BLaER1 treated with 17β-estradiol and CSF1 and Interleukin-3, amounts not matched to agents 10 nM and 100 nM (cell line): ENCODE data around the gene CTIF.

Experiments
- H3K27ac ChIP-seq, 11 experiments: shearing (Covaris generic); formaldehyde crosslinking; 2 replicates each; pipeline ENCODE4 v1.8.1; 2022
- H3K27me3 ChIP-seq, 11 experiments: shearing (Covaris generic); formaldehyde crosslinking; 2 replicates each; pipeline ENCODE4 v1.8.1; 2022
- H3K36me3 ChIP-seq, 11 experiments: shearing (Covaris generic); formaldehyde crosslinking; 2 replicates each; pipeline ENCODE4 v1.8.1; 2022
- H3K4me1 ChIP-seq, 10 experiments: shearing (Covaris generic); formaldehyde crosslinking; 2 replicates each; pipeline ENCODE4 v1.8.1; 2022
- H3K4me2 ChIP-seq, 11 experiments: shearing (Covaris generic); formaldehyde crosslinking; 2 replicates each; pipeline ENCODE4 v1.8.1; 2022
- H3K4me3 ChIP-seq, 10 experiments: shearing (Covaris generic); formaldehyde crosslinking; 2 replicates each; pipeline ENCODE4 v1.8.1; 2022
- H3K9ac ChIP-seq, 11 experiments: shearing (Covaris generic); formaldehyde crosslinking; 2 replicates each; pipeline ENCODE4 v1.8.1; 2022
- H3K9me3 ChIP-seq, 11 experiments: shearing (Covaris generic); formaldehyde crosslinking; replicated peaks in 1 of 11; 2 replicates each; pipeline ENCODE4 v1.8.1; 2022
- H4K20me1 ChIP-seq, 11 experiments: shearing (Covaris generic); formaldehyde crosslinking; 2 replicates each; pipeline ENCODE4 v1.8.1; 2022
- Cebpa-rat ChIP-seq, 11 experiments: shearing (Covaris generic); IDR thresholded peaks; 2 replicates each; pipeline ENCODE4 v1.8.1; 2022

Gene CTIF

DNA sequence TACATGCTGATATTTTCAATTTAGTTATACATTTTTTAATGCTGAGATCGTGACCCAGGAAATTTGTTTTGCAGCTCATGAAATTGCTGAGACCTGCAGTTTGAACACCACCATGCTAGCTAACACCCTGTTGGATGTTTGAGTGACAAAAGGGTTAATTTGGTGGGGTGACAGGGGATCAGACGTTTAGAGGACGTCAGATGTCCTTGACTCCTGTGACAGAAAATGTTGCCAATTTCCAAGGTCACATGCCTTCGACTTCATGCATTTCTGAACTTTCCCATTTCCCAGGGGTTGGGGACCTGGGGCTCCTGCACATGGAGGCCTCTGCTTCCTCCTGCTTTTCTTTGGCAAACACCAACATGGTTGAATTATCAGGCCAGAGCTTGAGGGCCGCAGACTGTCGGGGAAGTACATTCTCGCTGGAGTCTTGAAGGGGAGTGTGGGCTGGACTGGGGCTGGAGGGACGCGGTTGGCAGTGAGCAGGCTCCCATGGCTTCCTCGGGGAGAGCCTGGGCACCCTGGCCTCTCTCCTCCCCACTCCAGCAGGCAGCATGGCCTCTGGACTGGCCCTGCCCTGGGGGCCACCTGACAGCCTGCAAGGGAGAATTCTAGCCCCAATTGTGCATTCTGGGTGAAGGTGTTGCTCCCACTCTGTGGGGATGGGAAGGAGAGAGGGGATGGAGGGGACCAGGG, 73.1 kb downstream of the CTIF start:
- TF ChIP-seq Cebpa-rat (IDR thresholded peaks at IDR 0.05), result no peak
- Histone ChIP-seq H4K20me1 (peaks cover 18 to 97% (median 86%) of the 10 kb centered on the region in 11 experiments; a peak in 20 of 22 replicates), H3K27me3 (no peaks in the 10 kb centered on the region), H3K4me1 (peaks cover 0 to 13% (median 0%) of the 10 kb centered on the region in 10 experiments; a peak in 3 of 20 replicates), H3K27ac (no peak overlapping the region), H3K9ac (no peak overlapping the region), H3K4me3 (no peak overlapping the region), H3K9me3 (no peaks in the 10 kb centered on the region), H3K4me2 (no peak overlapping the region), H3K36me3 (peaks cover 0 to 10% (median 0%) of the 10 kb centered on the region in 11 experiments; a peak in 1 of 22 replicates)

DNA sequence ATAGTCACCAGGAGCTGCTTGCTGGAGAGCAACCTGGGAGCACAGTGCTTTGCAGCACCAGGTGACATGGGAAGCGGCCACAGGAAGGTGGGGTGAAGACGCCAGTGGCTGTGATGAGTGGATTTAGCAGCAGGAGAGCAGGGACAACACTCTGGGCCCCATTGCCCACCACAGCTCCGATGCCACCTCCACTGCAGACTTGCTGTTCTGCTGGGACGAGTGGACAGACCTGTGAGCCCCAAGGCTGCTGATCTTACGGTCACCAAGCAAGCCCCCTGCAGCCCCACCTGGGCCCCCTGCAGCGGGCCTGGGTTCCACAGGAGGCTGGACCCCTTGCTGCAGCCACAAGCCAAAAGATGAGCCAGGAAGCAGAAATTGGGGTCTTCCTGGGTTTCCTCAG, 73.7 kb downstream of the CTIF start:
- Histone ChIP-seq H4K20me1 (peaks cover 21 to 97% (median 86%) of the 10 kb centered on the region in 11 experiments; a peak in 20 of 22 replicates), H3K36me3 (peaks cover 0 to 10% (median 0%) of the 10 kb centered on the region in 11 experiments; a peak in 1 of 22 replicates), H3K4me1 (peaks cover 0 to 11% (median 0%) of the 10 kb centered on the region in 10 experiments; a peak in 3 of 20 replicates), H3K9me3 (no peaks in the 10 kb centered on the region), H3K4me2 (no peak overlapping the region), H3K4me3 (no peak overlapping the region), H3K27ac (no peak overlapping the region), H3K9ac (no peak overlapping the region), H3K27me3 (no peaks in the 10 kb centered on the region)
- TF ChIP-seq Cebpa-rat (IDR thresholded peaks at IDR 0.05), result no peak

DNA sequence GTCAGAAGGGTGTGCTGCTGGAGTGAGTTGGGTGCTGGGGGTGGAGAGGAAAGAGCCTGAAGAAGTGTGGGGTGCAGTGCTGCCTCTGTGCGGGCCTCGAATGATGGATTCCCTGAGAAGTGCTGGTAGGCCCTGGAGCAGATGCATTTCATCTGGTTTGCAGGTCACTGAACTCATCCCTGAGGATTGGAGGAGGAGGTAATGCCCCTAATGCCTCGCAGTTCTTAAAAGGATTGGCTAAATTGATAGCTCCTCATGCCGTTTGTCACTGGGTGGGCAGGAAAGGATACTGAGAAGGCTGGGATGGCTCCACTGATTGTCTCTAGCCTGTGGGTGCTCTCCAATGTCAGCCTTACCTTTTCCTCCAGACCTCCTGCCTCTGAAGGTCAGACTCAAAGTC, 74.1 kb downstream of the CTIF start:
- H4K20me1 ChIP-seq, result peaks cover 21 to 97% (median 86%) of the 10 kb centered on the region in 11 experiments; a peak in 20 of 22 replicates
- H3K4me3 ChIP-seq, result no peak overlapping the region
- H3K4me2 ChIP-seq, result no peak overlapping the region
- no peak overlapping the region for H3K27ac ChIP-seq
- no peaks in the 10 kb centered on the region for H3K9me3 ChIP-seq
- no peaks in the 10 kb centered on the region for H3K27me3 ChIP-seq
- no peak for TF ChIP-seq Cebpa-rat (IDR thresholded peaks at IDR 0.05)
- H3K4me1 ChIP-seq, result peaks cover 0 to 11% (median 0%) of the 10 kb centered on the region in 10 experiments; a peak in 3 of 20 replicates
- H3K9ac ChIP-seq, result no peak overlapping the region
- peaks cover 0 to 10% (median 0%) of the 10 kb centered on the region in 11 experiments; a peak in 1 of 22 replicates for H3K36me3 ChIP-seq

DNA sequence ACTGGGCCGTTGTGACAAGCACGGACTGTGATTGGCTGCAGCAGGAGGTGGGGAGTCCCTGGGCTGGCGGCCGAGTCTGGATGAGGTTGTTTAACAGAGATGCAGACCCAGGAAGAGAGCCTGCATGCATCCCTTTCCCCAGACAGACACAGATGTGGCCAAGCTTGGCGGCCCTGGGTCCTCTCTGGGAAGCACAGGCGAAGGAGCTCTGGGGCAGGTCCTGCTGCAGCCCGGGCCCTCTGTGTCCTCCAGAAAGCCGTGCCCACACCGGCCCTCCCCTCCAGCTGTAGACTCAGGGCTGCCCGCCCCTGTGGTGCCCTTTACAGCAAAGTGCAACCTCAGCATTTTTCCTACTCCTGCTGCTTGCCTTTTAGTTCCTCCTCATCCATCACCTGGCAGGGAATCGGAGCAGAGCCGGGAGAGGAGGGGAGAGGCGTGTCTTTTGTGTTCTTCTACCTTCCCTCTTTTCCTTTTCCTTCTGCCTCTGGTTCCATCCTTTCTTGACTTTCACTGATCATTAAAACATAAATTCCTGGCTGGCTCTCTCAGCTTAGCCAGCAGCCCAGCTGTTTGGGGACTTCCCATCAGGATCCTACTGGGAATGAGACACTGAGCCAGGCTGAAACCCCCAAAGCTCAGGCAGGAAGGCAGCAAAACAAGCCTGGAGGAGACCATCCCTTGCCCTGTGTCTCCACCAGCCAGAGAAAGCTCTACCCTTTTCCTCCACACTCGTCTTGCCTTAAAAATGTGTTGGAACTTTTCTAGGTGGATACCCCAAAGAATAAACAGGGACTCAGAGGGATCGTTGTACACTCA, 75.0 kb downstream of the CTIF start:
- Histone ChIP-seq H3K9ac (no peak overlapping the region), H3K27me3 (no peaks in the 10 kb centered on the region), H3K9me3 (no peaks in the 10 kb centered on the region), H4K20me1 (peaks cover 25 to 96% (median 87%) of the 10 kb centered on the region in 11 experiments; a peak in 20 of 22 replicates), H3K4me3 (no peak overlapping the region), H3K4me2 (no peak overlapping the region), H3K36me3 (peaks cover 0 to 10% (median 0%) of the 10 kb centered on the region in 11 experiments; a peak in 2 of 22 replicates), H3K27ac (no peak overlapping the region), H3K4me1 (peaks cover 0 to 6% (median 0%) of the 10 kb centered on the region in 10 experiments; a peak in 1 of 20 replicates)
- TF ChIP-seq Cebpa-rat (IDR thresholded peaks at IDR 0.05), result no peak

DNA sequence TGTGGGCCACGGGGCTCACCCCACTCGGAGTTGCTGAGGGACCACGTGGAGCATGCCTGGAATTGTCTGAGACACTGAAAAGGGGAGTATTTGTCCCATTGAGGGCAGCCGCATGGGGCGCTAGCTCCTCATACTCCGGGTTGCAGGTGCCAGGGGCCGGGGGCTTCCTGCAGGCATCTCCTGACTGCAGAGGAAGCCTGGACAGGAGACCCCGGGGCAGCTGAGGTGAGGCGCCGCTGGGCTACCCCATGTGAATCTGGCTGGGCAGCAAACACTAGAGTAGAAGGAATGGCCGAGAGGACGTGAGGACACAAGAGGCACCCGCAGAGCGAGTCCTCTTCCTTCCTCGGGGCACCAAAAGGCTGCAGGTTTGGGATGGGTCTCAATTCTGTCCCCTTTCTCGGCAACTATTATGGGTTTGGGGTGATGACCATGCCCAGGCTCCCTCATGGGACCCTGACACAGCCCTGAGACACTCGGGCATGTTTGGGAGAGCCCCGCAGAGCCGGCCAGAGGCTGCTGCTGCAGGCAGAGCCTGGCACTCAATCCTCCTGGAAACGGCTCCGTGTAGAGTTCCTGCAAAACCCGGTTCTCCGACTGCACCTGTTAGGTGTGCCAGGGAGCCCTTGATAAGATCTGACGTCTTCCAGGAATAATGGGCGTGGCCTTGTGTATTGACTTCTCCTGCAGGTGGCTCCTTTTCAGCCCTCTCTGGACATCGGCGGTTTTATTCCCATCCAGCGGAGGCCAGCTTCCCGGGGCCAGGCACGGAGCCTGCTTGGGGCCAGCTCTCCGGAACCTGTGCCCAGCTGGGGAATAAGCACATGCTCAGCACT, 77.0 kb downstream of the CTIF start:
- H3K4me1 ChIP-seq, result 0 out of 20 replicates have a peak, but pooled peaks cover 0 to 4% (median 0%) of the 10 kb centered on the region in 10 experiments
- no peak for TF ChIP-seq Cebpa-rat (IDR thresholded peaks at IDR 0.05)

DNA sequence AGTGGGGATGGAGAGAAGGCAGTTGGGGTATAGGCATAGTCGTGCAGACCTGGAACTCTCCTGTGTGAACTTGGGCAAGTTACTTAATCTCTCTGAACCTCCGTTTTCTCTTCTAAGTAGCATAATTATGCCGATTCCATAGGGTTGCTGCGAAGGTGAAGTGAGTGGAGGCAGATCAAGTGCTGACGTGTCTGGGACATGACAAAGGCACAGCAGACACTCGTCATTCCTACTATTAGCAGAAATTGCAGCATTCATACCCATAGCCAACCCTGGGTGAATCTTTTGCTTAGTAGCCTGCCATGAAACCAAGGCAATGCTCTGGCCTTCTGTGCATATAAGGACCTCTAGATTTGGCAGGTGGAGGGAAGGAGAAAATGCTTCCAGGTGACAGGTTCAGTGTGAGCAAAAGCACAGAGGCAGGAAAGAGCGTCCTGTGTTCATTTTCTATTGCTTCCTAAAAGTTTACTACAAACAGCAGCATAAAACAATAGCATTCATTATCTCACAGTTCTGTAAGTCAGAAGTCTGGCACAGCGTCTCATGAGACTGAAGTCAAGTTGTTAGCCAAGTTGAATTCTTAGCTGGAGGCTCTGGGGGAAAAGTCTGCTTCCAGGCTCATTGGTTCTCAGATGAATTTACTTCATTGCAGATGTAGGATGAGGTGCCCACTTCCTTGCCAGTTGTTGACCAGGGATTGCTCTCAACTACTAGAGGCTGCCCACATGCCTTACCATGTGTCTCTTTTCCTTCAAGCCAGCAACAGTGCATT, 77.8 kb downstream of the CTIF start:
- peaks cover 0 to 30% (median 10%) of the 10 kb centered on the region in 11 experiments; a peak in 9 of 22 replicates for H3K36me3 ChIP-seq
- no peak overlapping the region for H3K4me2 ChIP-seq
- H3K27me3 ChIP-seq, result no peaks in the 10 kb centered on the region
- TF ChIP-seq Cebpa-rat (IDR thresholded peaks at IDR 0.05), result no peak
- peaks cover 0 to 8% (median 4%) of the 10 kb centered on the region in 10 experiments; a peak in 12 of 20 replicates for H3K4me1 ChIP-seq
- H3K9me3 ChIP-seq, result no peaks in the 10 kb centered on the region
- H3K9ac ChIP-seq, result no peak overlapping the region
- H4K20me1 ChIP-seq, result peaks cover 17 to 78% (median 61%) of the 10 kb centered on the region in 11 experiments; a peak in 20 of 22 replicates
- H3K4me3 ChIP-seq, result no peak overlapping the region
- H3K27ac ChIP-seq, result no peak overlapping the region

More for the DNA sequence above, 77.0 kb downstream of the CTIF start:
- H3K27me3 ChIP-seq, result no peaks in the 10 kb centered on the region
- no peak overlapping the region for H3K9ac ChIP-seq
- H3K4me3 ChIP-seq, result no peak overlapping the region
- no peaks in the 10 kb centered on the region for H3K9me3 ChIP-seq
- no peak overlapping the region for H3K27ac ChIP-seq
- H4K20me1 ChIP-seq, result peaks cover 21 to 85% (median 69%) of the 10 kb centered on the region in 11 experiments; a peak in 20 of 22 replicates
- no peak overlapping the region for H3K4me2 ChIP-seq
- H3K36me3 ChIP-seq, result peaks cover 0 to 24% (median 10%) of the 10 kb centered on the region in 11 experiments; a peak in 9 of 22 replicates

DNA sequence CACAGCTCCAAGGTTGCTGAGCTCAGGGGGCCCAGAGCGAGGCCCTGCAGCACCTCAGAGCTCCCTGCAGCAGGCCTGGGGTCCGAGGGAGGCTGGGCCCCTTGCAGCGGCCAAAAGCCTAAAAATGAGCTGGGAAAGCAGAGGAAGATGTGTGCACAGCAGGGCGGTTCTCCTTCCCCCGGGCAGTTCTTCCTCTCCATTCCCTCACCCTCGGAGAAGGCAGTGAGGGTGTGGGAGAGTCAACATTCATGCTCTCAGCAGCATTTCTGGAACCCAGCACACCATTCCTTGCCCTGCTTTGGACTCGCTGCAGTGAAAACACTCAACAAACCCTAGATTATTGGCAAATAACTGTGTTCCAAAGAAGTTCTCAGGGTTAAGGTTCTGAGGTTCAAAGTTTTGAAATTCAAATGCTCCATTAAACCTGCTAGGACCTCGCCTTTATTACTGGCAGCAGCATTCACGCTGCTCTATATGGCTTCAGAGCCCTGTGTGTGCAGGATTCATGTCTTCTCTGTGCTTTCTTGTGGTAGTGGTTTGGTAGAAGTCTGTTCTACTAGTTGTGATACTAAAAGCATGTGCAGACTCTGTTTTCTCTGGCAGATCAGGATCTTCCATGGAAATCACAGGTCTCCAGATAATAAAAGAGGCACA, 79.1 kb downstream of the CTIF start:
- Histone ChIP-seq H3K36me3 (peaks cover 0 to 33% (median 10%) of the 10 kb centered on the region in 11 experiments; a peak in 9 of 22 replicates), H3K27me3 (no peaks in the 10 kb centered on the region), H3K4me1 (peaks cover 0 to 21% (median 17%) of the 10 kb centered on the region in 10 experiments; a peak in 15 of 20 replicates), H3K9me3 (no peaks in the 10 kb centered on the region), H3K4me3 (no peak overlapping the region), H3K27ac (no peak overlapping the region), H4K20me1 (peaks cover 17 to 70% (median 50%) of the 10 kb centered on the region in 11 experiments; a peak in 19 of 22 replicates), H3K4me2 (no peak overlapping the region), H3K9ac (no peak overlapping the region)
- no peak for TF ChIP-seq Cebpa-rat (IDR thresholded peaks at IDR 0.05)
